Measurements from ENCODE around the gene HSPA1L.

Gene HSPA1L

DNA sequence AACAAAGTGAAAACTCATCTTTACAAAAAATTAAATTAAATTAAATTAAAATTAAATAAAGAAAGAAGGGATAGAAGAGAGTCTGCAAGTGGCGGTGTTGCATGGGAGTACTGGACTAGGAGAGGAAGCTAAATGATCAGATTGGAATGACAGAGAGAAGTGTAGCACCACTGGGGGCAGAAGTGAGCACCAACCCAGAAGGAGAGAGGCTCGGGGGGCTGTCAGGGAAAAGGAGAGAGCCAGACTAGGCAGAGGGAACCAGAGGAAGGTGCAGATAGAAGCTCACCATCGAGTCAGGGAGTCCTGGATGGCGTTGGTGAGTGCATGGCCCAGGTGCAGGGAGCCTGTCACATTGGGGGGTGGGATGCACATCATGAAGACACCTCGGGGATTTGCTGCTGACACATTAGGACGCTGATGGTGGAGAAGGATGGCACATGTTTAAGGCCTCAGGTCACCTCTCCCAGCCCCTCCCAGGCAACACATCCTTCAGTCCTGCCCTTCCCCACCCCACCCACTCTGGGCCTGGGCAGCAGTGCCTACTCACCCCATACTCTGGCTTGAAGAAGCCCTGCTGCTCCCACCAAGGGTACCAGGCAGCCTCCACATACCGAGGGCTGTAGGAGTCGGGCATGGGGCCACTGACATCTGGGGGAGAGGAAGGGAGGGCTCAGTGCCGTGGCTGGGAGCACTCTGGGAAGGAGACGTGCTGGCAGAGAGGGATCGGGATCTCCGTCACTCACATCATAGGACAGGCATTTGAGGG, 23.6 kb downstream of the HSPA1L start:
- Histone ChIP-seq H3K27me3 (ENCODE audit: insufficient read depth, low read length, poor library complexity, severe bottlenecking) (peaks cover 7% of the 10 kb centered on the region), H3K9ac (ENCODE audit: low read depth, low read length, poor library complexity, severe bottlenecking) (no peak overlapping the region), H3K4me2 (ENCODE audit: low read depth, low read length, poor library complexity, severe bottlenecking) (peak overlapping the region; percentile 11), H3K79me2 (ENCODE audit: insufficient read depth, low read length) (peaks cover 42% of the 10 kb centered on the region), H3F3A (ENCODE audit: low read depth) (no peaks in the 10 kb centered on the region), H4K20me1 (ENCODE audit: insufficient read depth, low read length, poor library complexity, severe bottlenecking) (peaks cover 19% of the 10 kb centered on the region), H3K4me3 (ENCODE audit: low read length, poor library complexity, severe bottlenecking) (no peak overlapping the region), H3K9me3 (ENCODE audit: insufficient read depth, low read depth, low read length) (no peaks in the 10 kb centered on the region), H2AFZ (ENCODE audit: low read length) (no peak overlapping the region), H3K9me2 (replicated peaks; ENCODE audit: low read depth, low read length) (no peaks in the 10 kb centered on the region), H3K36me3 (ENCODE audit: insufficient read depth, low read length) (peaks cover 8% of the 10 kb centered on the region), H3K4me1 (ENCODE audit: insufficient read depth, low read length, poor library complexity, severe bottlenecking) (peaks cover 30% of the 10 kb centered on the region)
- no peak for TF ChIP-seq EZH2phosphoT487 (IDR thresholded peaks at IDR 0.05; ENCODE audit: borderline replicate concordance)
- peak; percentile 68 for TF ChIP-seq CTCF (conservative IDR thresholded peaks at IDR 0.05; ENCODE audit: low read length)

DNA sequence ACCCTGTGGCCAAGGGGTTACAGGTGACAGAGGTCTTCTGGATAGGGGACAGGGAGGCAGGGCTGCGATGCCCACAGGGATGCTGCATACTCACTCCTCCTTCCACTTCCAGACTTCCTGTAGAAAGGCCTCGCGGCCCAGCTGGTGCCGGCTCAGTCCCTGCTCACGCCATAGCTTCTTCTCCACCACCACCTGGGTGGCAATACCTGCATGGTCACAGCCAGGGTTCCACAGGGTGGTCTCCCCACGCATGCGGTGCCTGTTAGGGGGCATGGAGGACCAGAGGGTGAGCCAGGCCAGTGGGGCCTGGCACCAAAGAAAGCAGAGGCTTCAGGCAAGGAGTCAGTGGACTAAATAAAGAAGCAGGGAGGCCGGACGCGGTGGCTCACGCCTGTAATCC, 29.6 kb downstream of the HSPA1L start:
- Histone ChIP-seq H3K9ac (ENCODE audit: low read depth, low read length, poor library complexity, severe bottlenecking) (no peak overlapping the region), H3K4me2 (ENCODE audit: low read depth, low read length, poor library complexity, severe bottlenecking) (no peak overlapping the region), H3K79me2 (ENCODE audit: insufficient read depth, low read length) (no peaks in the 10 kb centered on the region; the same call in 1 of the 2 replicates), H3K9me3 (ENCODE audit: insufficient read depth, low read depth, low read length) (no peaks in the 10 kb centered on the region), H4K20me1 (ENCODE audit: insufficient read depth, low read length, poor library complexity, severe bottlenecking) (no peaks in the 10 kb centered on the region), H3K27me3 (ENCODE audit: insufficient read depth, low read length, poor library complexity, severe bottlenecking) (no peaks in the 10 kb centered on the region), H3K4me1 (ENCODE audit: insufficient read depth, low read length, poor library complexity, severe bottlenecking) (no peaks in the 10 kb centered on the region), H3K4me3 (ENCODE audit: low read length, poor library complexity, severe bottlenecking) (no peak overlapping the region), H2AFZ (ENCODE audit: low read length) (no peak overlapping the region), H3F3A (ENCODE audit: low read depth) (no peaks in the 10 kb centered on the region), H3K36me3 (ENCODE audit: insufficient read depth, low read length) (peaks cover 46% of the 10 kb centered on the region), H3K9me2 (replicated peaks; ENCODE audit: low read depth, low read length) (no peaks in the 10 kb centered on the region)
- TF ChIP-seq CTCF (conservative IDR thresholded peaks at IDR 0.05; ENCODE audit: low read length) (no peak), EZH2phosphoT487 (IDR thresholded peaks at IDR 0.05; ENCODE audit: borderline replicate concordance) (no peak)

GRCh38 chr6:31784098-31784925, 30.8 kb downstream of the HSPA1L start:
- H3K4me1 ChIP-seq (ENCODE audit: insufficient read depth, low read length, poor library complexity, severe bottlenecking), result no peaks in the 10 kb centered on the region
- H4K20me1 ChIP-seq (ENCODE audit: insufficient read depth, low read length, poor library complexity, severe bottlenecking), result no peaks in the 10 kb centered on the region
- no peaks in the 10 kb centered on the region for H3K27me3 ChIP-seq (ENCODE audit: insufficient read depth, low read length, poor library complexity, severe bottlenecking)
- TF ChIP-seq CTCF (conservative IDR thresholded peaks at IDR 0.05; ENCODE audit: low read length) (no peak), EZH2phosphoT487 (IDR thresholded peaks at IDR 0.05; ENCODE audit: borderline replicate concordance) (no peak)
- H3K79me2 ChIP-seq (ENCODE audit: insufficient read depth, low read length), result no peaks in the 10 kb centered on the region; the same call in 1 of the 2 replicates
- peaks cover 54% of the 10 kb centered on the region; the same call in 1 of the 2 replicates for H3K36me3 ChIP-seq (ENCODE audit: insufficient read depth, low read length)
- H3K4me2 ChIP-seq (ENCODE audit: low read depth, low read length, poor library complexity, severe bottlenecking), result no peak overlapping the region
- no peak overlapping the region for H3K4me3 ChIP-seq (ENCODE audit: low read length, poor library complexity, severe bottlenecking)
- no peak overlapping the region for H2AFZ ChIP-seq (ENCODE audit: low read length)
- no peaks in the 10 kb centered on the region for H3F3A ChIP-seq (ENCODE audit: low read depth)
- no peak overlapping the region for H3K9ac ChIP-seq (ENCODE audit: low read depth, low read length, poor library complexity, severe bottlenecking)
- no peaks in the 10 kb centered on the region for H3K9me3 ChIP-seq (ENCODE audit: insufficient read depth, low read depth, low read length)
- H3K9me2 ChIP-seq (replicated peaks; ENCODE audit: low read depth, low read length), result no peaks in the 10 kb centered on the region
